ENCODE measurements around the gene AGFG2.

Gene AGFG2

GRCh38 chr7:100504887-100505611, 34.0 kb upstream of the AGFG2 start:
- H3K27ac ChIP-seq (ENCODE audit: insufficient read depth, low read length, poor library complexity, severe bottlenecking), result no peak overlapping the region
- no peak for DNase-seq
- no peaks in the 10 kb centered on the region for H3K27me3 ChIP-seq (replicated peaks; ENCODE audit: control insufficient read depth, insufficient read depth, low read length, poor library complexity, severe bottlenecking)
- no peaks in the 10 kb centered on the region for H3K9me3 ChIP-seq (ENCODE audit: control insufficient read depth, low read length)
- H3K4me3 ChIP-seq (ENCODE audit: insufficient read depth, low read depth, low read length, poor library complexity, severe bottlenecking), result no peak overlapping the region
- H3K36me3 ChIP-seq (ENCODE audit: control insufficient read depth, insufficient read depth, low read length), result no peaks in the 10 kb centered on the region
- H3K4me1 ChIP-seq (ENCODE audit: control insufficient read depth, insufficient read depth, low read length, poor library complexity, severe bottlenecking), result no peaks in the 10 kb centered on the region

GRCh38 chr7:100506356-100506923, 32.6 kb upstream of the AGFG2 start:
- no peaks in the 10 kb centered on the region for H3K36me3 ChIP-seq (ENCODE audit: control insufficient read depth, insufficient read depth, low read length)
- H3K27ac ChIP-seq (ENCODE audit: insufficient read depth, low read length, poor library complexity, severe bottlenecking), result no peak overlapping the region
- no peak for DNase-seq
- no peak overlapping the region for H3K4me3 ChIP-seq (ENCODE audit: insufficient read depth, low read depth, low read length, poor library complexity, severe bottlenecking)
- H3K27me3 ChIP-seq (replicated peaks; ENCODE audit: control insufficient read depth, insufficient read depth, low read length, poor library complexity, severe bottlenecking), result no peaks in the 10 kb centered on the region
- no peaks in the 10 kb centered on the region for H3K9me3 ChIP-seq (ENCODE audit: control insufficient read depth, low read length)
- H3K4me1 ChIP-seq (ENCODE audit: control insufficient read depth, insufficient read depth, low read length, poor library complexity, severe bottlenecking), result no peaks in the 10 kb centered on the region

- Histone ChIP-seq H3K27me3 (replicated peaks; ENCODE audit: control insufficient read depth, insufficient read depth, low read length, poor library complexity, severe bottlenecking) (no peaks in the 10 kb centered on the region), H3K4me1 (ENCODE audit: control insufficient read depth, insufficient read depth, low read length, poor library complexity, severe bottlenecking) (no peaks in the 10 kb centered on the region), H3K4me3 (ENCODE audit: insufficient read depth, low read depth, low read length, poor library complexity, severe bottlenecking) (no peak overlapping the region), H3K27ac (ENCODE audit: insufficient read depth, low read length, poor library complexity, severe bottlenecking) (no peak overlapping the region), H3K9me3 (ENCODE audit: control insufficient read depth, low read length) (no peaks in the 10 kb centered on the region), H3K36me3 (ENCODE audit: control insufficient read depth, insufficient read depth, low read length) (no peaks in the 10 kb centered on the region)
- no peak for DNase-seq
Observed at GRCh38 chr7:100509231-100509630, 29.8 kb upstream of the AGFG2 start.

- H3K27ac ChIP-seq (ENCODE audit: insufficient read depth, low read length, poor library complexity, severe bottlenecking), result no peak overlapping the region
- no peaks in the 10 kb centered on the region for H3K36me3 ChIP-seq (ENCODE audit: control insufficient read depth, insufficient read depth, low read length)
- DNase-seq, result no peak
- peaks cover 8% of the 10 kb centered on the region for H3K4me1 ChIP-seq (ENCODE audit: control insufficient read depth, insufficient read depth, low read length, poor library complexity, severe bottlenecking)
- H3K9me3 ChIP-seq (ENCODE audit: control insufficient read depth, low read length), result no peaks in the 10 kb centered on the region
- H3K27me3 ChIP-seq (replicated peaks; ENCODE audit: control insufficient read depth, insufficient read depth, low read length, poor library complexity, severe bottlenecking), result no peaks in the 10 kb centered on the region
- H3K4me3 ChIP-seq (ENCODE audit: insufficient read depth, low read depth, low read length, poor library complexity, severe bottlenecking), result no peak overlapping the region
Observed at GRCh38 chr7:100510437-100511239, 28.4 kb upstream of the AGFG2 start.

GRCh38 chr7:100513212-100513810, 25.7 kb upstream of the AGFG2 start:
- H3K27ac ChIP-seq (ENCODE audit: insufficient read depth, low read length, poor library complexity, severe bottlenecking), result no peak overlapping the region
- H3K9me3 ChIP-seq (ENCODE audit: control insufficient read depth, low read length), result no peaks in the 10 kb centered on the region
- no peak for DNase-seq
- H3K36me3 ChIP-seq (ENCODE audit: control insufficient read depth, insufficient read depth, low read length), result no peaks in the 10 kb centered on the region
- H3K4me1 ChIP-seq (ENCODE audit: control insufficient read depth, insufficient read depth, low read length, poor library complexity, severe bottlenecking), result peaks cover 22% of the 10 kb centered on the region
- no peaks in the 10 kb centered on the region for H3K27me3 ChIP-seq (replicated peaks; ENCODE audit: control insufficient read depth, insufficient read depth, low read length, poor library complexity, severe bottlenecking)
- H3K4me3 ChIP-seq (ENCODE audit: insufficient read depth, low read depth, low read length, poor library complexity, severe bottlenecking), result no peak overlapping the region

GRCh38 chr7:100515072-100515532, 23.9 kb upstream of the AGFG2 start:
- H3K4me1 ChIP-seq (ENCODE audit: control insufficient read depth, insufficient read depth, low read length, poor library complexity, severe bottlenecking), result peaks cover 22% of the 10 kb centered on the region
- H3K27ac ChIP-seq (ENCODE audit: insufficient read depth, low read length, poor library complexity, severe bottlenecking), result no peak overlapping the region
- H3K9me3 ChIP-seq (ENCODE audit: control insufficient read depth, low read length), result no peaks in the 10 kb centered on the region
- no peaks in the 10 kb centered on the region for H3K36me3 ChIP-seq (ENCODE audit: control insufficient read depth, insufficient read depth, low read length)
- no peaks in the 10 kb centered on the region for H3K27me3 ChIP-seq (replicated peaks; ENCODE audit: control insufficient read depth, insufficient read depth, low read length, poor library complexity, severe bottlenecking)
- no peak for DNase-seq
- H3K4me3 ChIP-seq (ENCODE audit: insufficient read depth, low read depth, low read length, poor library complexity, severe bottlenecking), result no peak overlapping the region

GRCh38 chr7:100516135-100516812, 22.7 kb upstream of the AGFG2 start:
- peak; percentile 12 to 43 (median 29) for DNase-seq
- no peaks in the 10 kb centered on the region for H3K27me3 ChIP-seq (replicated peaks; ENCODE audit: control insufficient read depth, insufficient read depth, low read length, poor library complexity, severe bottlenecking)
- H3K4me3 ChIP-seq (ENCODE audit: insufficient read depth, low read depth, low read length, poor library complexity, severe bottlenecking), result no peak overlapping the region
- no peaks in the 10 kb centered on the region for H3K9me3 ChIP-seq (ENCODE audit: control insufficient read depth, low read length)
- H3K27ac ChIP-seq (ENCODE audit: insufficient read depth, low read length, poor library complexity, severe bottlenecking), result peak overlapping the region; percentile 6
- H3K4me1 ChIP-seq (ENCODE audit: control insufficient read depth, insufficient read depth, low read length, poor library complexity, severe bottlenecking), result peaks cover 22% of the 10 kb centered on the region
- H3K36me3 ChIP-seq (ENCODE audit: control insufficient read depth, insufficient read depth, low read length), result no peaks in the 10 kb centered on the region

GRCh38 chr7:100517305-100517704, 21.7 kb upstream of the AGFG2 start:
- DNase-seq, result no peak
- Histone ChIP-seq H3K9me3 (ENCODE audit: control insufficient read depth, low read length) (no peaks in the 10 kb centered on the region), H3K36me3 (ENCODE audit: control insufficient read depth, insufficient read depth, low read length) (no peaks in the 10 kb centered on the region), H3K4me3 (ENCODE audit: insufficient read depth, low read depth, low read length, poor library complexity, severe bottlenecking) (no peak overlapping the region), H3K4me1 (ENCODE audit: control insufficient read depth, insufficient read depth, low read length, poor library complexity, severe bottlenecking) (peaks cover 22% of the 10 kb centered on the region), H3K27ac (ENCODE audit: insufficient read depth, low read length, poor library complexity, severe bottlenecking) (no peak overlapping the region), H3K27me3 (replicated peaks; ENCODE audit: control insufficient read depth, insufficient read depth, low read length, poor library complexity, severe bottlenecking) (no peaks in the 10 kb centered on the region)

- H3K36me3 ChIP-seq (ENCODE audit: control insufficient read depth, insufficient read depth, low read length), result no peaks in the 10 kb centered on the region
- H3K27ac ChIP-seq (ENCODE audit: insufficient read depth, low read length, poor library complexity, severe bottlenecking), result no peak overlapping the region
- DNase-seq, result no peak
- no peak overlapping the region for H3K4me3 ChIP-seq (ENCODE audit: insufficient read depth, low read depth, low read length, poor library complexity, severe bottlenecking)
- H3K4me1 ChIP-seq (ENCODE audit: control insufficient read depth, insufficient read depth, low read length, poor library complexity, severe bottlenecking), result peaks cover 22% of the 10 kb centered on the region
- H3K27me3 ChIP-seq (replicated peaks; ENCODE audit: control insufficient read depth, insufficient read depth, low read length, poor library complexity, severe bottlenecking), result no peaks in the 10 kb centered on the region
- no peaks in the 10 kb centered on the region for H3K9me3 ChIP-seq (ENCODE audit: control insufficient read depth, low read length)
Observed at GRCh38 chr7:100519580-100519979, 19.4 kb upstream of the AGFG2 start.
